HG02610 (cell line): Measurements from ENCODE around the gene CPNE1.
A peak's percentile ranks its signal among the peaks of the same experiment; 100 is the strongest.
"Not testable (repeated sequence)": the region's sequence is repeated elsewhere in the genome, so short reads cannot be mapped to it uniquely, and the experiment has no call there.

ENCODE experiments used
- ATAC-seq: cut with Tn5 transposase; IDR thresholded peaks from one replicate; pipeline ENCODE4 v1.9.1; 2021; ENCODE audit warnings: mild to moderate bottlenecking, moderate library complexity; ENCODE audit not compliant: unreplicated experiment

CPNE1 gene

DNA sequence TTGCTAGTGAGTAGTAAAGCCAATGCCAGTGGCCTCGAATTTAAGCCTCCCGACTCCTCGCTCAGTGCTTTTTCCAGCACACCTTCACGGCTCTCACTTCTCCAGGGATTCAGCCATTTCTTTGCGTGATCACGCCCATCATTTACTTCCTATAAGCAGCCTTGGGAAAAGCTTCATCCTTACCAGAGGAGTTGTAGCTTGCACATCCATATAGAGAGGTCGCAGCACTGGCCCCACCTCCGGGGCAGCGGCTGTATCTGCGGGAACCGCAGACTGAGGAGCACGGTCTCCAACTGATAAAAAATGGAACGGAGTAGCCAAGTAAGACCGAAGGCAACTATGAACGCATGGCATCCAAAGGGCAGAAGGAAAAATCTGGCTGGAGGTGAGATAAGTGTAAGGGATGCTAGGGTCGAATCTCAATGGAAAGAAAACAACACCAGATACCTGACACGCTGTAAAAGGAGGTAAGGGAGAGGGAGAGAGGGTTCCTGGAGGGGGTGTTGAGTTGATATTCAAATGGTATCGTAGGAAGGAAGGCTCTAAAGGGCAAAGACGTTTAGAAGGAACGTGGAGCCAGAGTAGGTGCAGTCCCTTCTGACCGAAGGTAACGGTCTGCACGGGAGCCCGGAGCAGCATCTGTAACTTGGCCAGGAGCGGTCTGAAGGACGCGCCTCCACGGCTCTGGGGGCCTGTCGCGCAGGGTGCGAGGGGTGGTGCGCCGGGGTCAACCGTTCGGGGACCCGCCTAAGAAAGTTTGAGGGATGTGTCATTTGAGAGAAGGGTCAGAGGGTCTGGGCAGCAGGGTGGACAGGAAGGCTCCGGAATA, 33.8 kb upstream of the CPNE1 start:
- peak; percentile 25 for ATAC-seq

DNA sequence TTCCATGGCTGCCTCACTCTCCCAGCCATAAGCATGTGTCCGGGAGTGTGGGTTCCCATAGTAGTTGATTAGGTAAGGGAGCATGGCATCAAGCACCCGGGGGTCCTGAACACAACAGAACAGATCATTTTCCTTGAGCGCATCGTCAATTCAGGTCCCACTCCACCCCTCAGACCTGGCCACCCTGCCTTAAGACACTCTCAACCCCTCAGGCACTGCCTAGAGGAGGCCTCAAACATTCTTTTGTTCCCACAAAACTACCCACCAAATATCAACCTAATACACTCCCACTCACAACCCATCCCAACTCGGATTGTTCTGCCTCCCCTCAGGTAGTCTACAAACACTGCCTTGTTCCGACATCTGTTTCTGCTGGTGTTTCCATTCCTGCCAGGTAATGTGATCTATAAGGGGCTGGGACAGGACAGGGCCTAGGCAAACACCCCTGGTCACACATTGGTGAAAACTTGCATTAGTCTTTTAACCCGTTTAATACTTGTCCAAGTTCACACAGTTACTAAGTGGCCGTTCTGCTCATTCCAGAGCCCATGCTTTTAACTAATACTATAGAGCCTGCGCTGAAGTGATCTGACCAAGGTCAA, 33.1 kb upstream of the CPNE1 start:
- no peak for ATAC-seq

DNA sequence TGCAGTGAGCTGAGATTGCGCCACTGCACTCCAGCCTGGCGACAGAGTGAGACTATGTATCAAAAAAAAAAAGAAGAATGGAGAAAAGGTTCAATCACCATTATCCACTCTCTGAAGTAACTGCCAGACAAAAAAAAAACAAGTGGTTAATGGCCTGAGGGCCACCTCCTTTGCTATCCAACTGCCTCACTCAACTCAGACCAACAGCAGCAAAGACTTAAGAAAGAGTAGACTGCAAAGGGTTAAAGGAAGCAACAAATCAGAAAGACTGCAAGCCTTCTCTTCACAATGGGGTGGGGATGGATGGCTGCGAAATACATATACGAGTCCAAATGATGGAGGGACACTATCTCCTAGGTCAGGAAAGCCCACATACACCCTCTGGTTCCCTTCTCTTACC, 31.3 kb upstream of the CPNE1 start:
- ATAC-seq: no peak

DNA sequence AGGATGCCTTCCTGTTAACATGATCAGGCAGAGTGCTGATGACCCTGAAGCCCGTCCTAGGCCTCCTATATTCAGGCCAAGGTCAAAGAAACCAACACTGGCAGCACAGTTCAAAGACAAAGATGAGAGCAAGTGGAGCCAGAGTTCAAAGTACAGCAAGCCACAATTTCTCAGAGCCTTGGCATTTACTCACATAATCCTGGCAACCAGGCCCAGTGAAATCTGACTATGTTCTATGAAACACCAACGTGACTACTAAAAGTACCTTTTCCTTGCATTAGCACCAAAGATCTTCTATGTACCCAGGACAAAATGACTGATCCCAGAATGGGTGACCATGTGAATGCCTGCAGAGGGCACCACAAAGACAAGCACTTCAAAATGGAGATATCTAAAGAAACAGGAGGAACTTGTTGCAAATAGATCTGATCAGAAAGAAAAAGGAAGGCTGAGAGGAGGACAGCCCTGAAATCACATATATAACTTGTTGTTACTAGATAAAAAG, 30.6 kb upstream of the CPNE1 start:
- no peak for ATAC-seq

DNA sequence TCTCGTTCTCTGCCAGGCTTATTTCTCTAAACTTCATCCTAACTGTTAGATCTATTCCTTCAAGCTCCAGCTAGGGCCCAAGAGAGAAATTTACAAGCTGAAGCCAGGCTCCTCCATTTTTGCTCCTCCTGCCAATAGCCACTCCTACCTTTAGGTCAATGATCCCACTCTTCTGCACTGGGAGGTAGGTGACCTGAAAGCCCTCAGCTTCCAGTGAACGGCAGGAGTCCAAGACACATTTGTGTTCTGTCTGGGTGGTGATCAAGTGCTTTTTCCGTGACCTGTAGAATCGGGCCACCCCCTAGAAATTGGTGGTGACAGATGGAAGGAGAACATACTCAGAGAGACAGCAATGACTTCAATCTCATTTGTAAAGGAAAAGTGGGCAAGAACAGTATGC, 25.6 kb upstream of the CPNE1 start:
- no peak for ATAC-seq

DNA sequence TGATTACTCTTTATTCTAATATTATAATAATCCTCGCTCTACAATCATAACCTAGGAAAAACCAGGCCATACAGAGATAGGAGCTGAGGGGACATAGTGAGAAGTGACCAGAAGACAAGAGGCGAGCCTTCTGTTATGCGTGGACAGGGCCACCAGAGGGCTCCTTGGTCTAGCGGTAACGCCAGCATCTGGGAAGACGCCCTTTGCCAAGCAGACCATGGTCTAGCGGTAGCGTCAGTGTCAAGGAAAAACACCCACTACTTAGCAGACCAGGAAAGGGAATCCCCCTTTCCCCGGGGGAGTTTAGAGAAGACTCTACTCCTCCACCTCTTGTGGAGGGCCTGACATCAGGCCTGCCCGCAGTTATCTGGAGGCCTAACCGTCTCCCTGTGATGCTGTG, 22.2 kb upstream of the CPNE1 start:
- ATAC-seq: not testable (repeated sequence)

DNA sequence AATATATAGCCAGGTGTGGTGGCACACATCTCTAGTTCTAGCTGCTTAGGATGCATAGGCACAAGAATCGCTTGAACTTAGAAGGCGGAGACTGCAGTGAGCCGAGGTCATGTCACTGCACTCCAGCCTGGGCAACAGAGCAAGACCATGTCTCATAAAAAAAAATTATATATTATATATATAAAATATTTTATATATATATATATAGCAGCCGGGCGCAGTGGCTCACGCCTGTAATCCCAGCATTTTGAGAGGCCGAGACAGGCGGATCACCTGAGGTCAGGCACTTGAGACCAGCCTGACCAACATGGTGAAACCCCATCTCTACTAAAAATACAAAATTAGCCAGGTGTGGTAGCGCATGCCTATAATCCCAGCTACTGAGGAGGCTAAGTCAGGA, 20.7 kb upstream of the CPNE1 start:
- ATAC-seq: not testable (repeated sequence)

DNA sequence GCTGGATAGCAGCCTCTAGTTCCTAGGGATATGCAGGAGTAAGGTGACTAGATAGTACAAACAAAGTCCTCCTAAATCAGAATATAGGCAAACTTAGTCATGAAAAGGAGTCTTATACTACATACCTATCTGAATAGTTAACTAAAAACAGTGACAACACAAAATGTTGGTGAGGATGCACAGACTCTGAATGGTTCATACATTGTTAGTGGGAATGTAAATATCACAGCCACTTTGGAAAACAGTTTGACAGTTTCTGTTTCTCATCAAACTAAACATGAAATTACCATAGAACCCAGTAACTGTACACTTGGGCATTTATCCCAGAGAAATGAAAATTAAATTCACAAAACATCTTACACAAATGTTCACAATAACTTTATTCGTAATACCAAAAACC, 17.3 kb upstream of the CPNE1 start:
- no peak for ATAC-seq

DNA sequence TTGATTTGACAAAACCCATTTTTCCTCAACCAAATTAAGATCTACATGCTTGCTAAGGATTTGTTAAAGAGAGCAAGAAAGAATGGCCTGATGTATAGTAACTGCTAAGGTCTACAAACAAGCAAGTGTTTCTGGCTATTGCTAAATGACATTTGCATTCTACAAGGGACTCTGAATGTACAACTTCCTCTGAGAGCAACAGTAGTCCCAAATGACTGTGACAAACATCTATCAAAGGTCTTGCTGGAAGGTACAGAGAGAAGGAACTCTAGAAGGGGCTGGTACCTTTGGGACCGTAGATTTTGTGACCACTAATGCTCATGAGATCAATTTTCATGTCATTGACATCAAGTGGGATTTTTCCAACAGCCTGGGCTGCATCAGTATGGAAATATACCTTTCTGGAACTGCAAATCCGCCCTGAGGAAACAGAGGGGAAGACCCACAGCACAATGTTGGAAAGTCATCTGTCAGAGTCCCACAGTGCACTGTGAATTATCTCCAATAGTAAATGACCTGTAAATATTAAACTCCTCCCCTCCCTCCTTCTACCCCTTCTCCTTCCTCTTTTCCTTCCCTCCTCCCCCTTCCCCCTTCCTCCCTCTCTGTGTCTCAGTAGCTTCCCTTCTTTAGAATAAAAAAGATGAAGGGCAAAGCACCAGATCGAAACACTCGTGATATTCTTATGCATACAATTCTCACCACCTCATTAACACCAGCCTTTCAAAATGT, 15.9 kb upstream of the CPNE1 start:
- no peak for ATAC-seq

DNA sequence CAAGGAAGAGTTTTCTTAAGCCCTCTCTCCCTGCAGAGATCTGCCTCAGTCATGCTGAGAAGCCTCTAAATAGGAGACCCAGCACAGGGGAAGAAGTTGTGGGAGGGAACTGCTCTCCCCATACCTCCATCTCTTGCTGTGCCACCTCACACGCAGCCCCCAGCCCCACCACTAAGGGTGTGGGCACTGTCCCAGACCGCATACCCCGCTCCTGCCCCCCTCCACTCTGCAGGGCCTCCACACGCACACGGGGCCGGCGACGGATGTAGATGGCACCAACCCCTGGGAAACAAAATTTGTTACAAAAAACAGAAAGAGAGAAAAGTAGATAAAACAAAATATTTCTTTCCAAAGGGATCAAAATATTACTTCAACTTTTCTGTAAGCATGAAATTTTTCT, 10.2 kb upstream of the CPNE1 start:
- ATAC-seq: no peak

DNA sequence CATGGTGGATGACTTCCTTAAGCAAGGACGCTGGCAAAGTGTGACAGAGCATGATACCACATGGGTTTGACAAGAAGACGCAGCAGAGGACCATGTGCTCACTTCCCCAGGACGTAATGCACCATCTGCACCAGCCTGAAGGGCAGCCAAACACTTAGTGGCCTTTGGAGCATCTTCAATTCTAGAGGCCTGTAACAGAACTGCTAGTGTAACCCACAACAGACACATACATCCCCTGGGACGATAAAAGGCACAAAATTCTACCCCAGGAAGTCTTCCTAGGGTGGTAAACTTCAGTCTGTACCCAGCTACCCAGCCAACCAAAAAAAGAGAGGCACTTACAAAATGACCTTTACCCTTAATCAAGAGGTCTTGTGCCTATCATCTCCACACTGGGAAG, 9.2 kb upstream of the CPNE1 start:
- no peak for ATAC-seq

DNA sequence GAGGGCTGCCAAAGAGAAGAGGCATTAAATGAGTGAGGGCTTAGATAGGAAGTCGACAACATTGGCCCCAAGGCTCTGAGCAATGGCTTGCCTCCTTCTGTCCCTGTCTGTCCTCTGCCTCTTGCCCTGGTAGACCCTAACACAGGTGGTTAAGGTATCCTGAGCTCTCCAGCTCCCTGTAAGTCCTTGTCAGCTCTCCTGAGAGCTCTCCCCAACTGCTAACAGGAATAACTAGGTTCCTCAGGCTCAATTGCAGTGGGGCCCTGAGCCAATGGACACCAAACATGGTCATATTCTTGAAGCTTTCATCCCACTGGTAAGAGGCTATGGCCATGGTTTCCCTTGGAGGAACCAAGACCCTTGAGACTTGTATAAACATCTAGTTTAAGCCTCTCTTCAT, 5.0 kb upstream of the CPNE1 start:
- ATAC-seq: no peak

DNA sequence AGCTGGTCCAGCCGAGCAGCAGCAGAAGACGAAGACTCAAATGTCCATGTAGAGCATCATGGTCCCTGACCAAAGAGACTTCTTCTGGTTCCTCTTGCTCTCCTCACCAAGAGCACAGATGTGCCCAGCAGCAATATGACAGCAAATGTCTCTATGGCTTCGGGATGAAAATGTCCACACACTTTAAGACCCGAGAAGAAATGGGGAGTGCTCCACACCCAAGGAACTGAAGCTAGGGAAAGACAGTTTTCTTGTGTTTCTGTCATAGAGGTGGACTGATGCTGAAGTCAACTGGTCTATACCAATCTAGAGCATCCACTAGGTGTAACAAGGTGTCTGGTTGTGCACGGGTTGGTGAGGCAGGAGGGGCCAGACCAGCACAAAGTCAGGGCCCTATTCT, 4.5 kb upstream of the CPNE1 start:
- ATAC-seq: no peak

DNA sequence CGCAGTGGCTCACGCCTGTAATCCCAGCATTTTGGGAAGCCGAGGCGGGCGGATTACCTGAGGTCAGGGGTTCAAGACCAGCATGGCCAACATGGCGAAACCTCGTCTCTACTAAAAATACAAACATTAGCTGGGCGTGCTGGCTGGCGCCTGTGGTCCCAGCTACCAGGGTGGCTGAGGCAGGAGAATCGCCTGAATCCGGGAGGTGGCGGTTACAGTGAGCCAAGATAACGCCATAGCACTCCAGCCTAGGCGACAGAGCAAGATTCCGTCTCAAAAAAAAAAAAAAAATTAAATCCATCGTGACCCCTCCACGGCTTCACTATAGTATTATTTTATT, 1.2 kb upstream of the CPNE1 start:
- ATAC-seq: no peak

DNA sequence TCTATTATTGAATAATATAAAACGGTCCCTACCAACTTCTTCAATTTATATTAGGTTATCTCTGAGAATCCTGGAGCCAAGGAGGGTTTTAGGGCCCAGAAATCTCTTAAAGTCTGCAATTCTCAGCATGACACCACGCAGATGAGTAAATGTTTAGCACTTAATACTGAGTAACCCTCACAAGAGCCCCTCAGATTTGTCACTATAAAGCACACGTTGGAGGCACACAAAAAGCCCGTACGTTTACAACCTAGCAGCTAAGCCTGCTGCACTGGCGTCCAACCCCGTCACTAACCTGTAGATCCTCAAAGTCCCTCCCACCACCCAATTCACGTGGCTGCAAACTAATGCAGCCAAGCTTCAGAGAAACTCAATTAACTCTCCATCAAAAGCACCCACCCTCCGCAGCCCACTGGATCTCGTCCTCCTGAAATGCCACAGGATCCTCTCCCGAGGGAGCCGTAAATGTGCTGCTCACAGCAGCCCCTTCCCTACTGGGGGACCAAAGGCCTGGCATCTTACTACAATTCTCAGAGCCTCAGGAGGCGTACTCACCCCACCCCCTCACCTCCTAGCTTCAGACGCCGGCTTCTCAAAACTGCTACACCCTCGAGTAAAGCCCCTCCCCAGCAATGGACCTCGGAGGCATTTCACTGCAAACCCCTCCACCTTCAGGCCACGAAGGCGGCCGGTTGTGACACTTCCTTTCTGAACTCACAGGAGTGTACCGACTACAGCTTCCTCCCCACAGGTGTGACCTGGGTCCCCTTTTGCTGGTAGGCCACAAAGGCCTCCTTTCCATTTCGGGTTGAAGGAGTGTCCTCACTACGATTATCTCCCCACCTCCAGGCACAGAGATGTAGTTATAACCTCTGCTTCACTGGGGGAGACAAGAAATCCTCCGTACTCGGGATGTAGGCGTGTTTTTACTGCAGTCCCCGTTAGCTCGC, 909 bp downstream of the CPNE1 start:
- peak; percentile 24 for ATAC-seq

DNA sequence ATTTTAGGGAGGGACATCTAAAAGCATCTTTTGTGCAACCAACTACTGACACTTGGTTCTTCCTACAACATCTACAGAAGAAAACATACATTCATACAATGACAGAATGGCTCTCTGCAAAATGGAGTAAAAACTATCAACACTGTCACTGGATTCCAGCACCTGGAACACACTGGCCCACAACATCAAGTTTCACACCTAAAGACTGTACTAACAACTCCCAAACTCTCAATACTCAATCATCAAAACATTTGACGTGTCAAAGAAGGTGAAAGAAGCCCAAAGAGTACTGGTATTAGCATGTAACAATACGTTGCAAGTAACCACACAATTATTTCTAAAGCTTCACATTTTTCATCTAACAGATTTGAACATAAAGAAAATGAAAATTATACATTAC, 2.1 kb downstream of the CPNE1 start:
- ATAC-seq: no peak

DNA sequence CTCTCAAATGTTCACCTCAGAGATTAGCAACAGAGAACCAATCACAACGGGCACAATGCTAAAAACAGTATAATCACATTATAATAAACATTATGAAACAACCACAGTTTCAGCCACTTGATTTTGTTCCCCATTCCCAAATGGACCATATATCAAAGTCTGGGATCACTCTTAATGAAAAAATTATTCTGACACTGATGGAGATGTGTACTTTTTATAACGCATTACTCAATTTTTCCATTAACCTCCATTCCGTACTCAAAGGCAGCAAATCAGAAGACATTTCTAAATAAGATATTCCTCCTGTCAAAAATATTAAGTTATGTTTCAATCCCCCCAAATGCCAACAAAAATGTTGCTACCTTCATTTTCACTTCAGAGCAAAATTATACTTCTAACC, 2.8 kb downstream of the CPNE1 start:
- no peak for ATAC-seq

DNA sequence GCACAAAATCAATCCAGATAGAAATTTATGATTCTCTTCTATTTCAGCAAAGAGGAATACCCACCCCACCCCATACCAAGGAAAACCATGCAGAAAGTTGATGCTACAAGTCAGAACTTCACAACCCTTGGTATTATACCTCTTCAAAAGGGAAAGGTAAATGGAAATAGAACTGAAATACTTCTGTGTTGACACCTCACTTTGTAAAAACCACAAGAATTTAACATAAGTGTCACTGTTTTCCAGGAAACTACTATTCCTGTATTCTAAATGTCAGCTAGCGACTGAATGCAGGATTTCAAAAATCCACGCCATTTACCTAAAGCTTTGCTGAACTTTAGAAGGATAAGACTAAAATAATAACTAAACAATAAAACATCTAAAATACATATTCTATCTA, 3.6 kb downstream of the CPNE1 start:
- no peak for ATAC-seq

DNA sequence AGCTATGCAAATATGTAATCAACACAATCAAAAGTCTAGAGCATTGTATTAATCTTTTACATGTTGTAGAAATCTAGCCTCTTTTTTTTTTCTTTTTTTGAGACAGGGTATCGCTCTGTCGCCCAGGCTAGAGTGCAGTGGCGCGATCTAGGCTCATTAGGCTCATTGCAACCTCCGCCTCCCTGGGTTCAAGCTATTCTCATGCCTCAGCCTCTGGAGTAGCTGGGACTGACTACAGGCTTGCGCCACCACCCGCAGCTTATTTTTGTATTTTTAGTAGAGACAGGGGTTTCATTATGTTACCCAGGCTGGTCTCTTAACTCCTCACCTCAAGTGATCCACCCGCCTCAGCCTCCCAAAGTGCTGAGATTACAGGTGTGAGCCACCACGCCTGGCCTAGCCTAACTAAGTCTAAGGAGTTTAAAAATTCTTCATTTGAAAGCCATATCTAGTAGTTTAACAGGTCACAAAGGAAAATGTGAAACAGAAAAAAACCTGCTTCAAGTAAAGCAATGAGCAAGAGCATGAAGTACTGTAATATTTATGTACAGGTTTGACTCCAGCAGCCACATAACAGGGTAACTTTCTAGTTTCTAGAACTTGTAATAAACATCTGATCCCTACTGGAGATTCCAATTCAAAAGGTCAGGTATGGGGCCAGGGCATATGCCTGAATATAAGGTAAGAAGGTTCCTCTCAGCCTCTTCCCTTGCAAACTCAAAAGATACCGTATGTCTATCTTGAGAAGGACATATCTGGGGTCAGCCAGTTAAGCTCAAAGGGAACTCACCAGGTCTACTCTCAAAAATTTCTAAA, 4.4 kb downstream of the CPNE1 start:
- no peak for ATAC-seq

DNA sequence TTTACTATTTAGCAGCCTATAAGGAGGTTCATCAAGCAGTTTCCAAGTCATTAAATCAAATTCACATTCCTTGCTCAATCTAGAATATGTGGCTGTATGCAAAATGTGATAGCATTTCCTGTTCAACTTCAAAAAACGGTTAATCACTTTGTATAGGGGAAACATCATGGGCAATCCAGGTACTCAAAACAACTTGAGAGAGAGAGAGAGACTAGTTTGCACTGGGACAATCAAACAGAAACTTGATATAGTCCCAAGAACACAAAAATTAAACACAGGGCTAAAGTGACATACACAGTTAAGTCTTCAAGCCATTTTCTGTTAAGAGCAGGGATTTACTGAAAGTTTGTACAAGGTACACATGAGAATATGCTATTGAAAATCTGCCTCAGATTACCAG, 7.4 kb downstream of the CPNE1 start:
- ATAC-seq: no peak
